Stomach smooth muscle (tissue), 2 donors: ENCODE measurements around the gene CDC40.

ENCODE experiments used
- H3K27ac ChIP-seq: one replicate; pipeline ENCODE4 v1.7.0; 2013; ENCODE audit warnings: mild to moderate bottlenecking, low read length, inconsistent platforms
- H3K27me3 ChIP-seq, 2 donors: one replicate each; pipeline ENCODE4 v1.7.0; 2013; ENCODE audit warnings: low read length in 2 of 2; ENCODE audit not compliant: insufficient read depth in 2 of 2, control insufficient read depth in 1 of 2
- H3K36me3 ChIP-seq, 2 donors: one replicate each; pipeline ENCODE4 v1.7.0; 2013; ENCODE audit warnings: low read length in 2 of 2; ENCODE audit not compliant: control insufficient read depth in 2 of 2, insufficient read depth in 2 of 2
- H3K4me1 ChIP-seq: one replicate; pipeline ENCODE4 v1.7.0; 2013; ENCODE audit warnings: low read length; ENCODE audit not compliant: control insufficient read depth, insufficient read depth
- H3K4me3 ChIP-seq, 2 donors: one replicate each; pipeline ENCODE4 v1.7.0; 2013; ENCODE audit warnings: low read length in 2 of 2
- H3K9ac ChIP-seq, 2 donors: one replicate each; pipeline ENCODE4 v1.7.0; 2013; ENCODE audit warnings: low read length in 2 of 2, mild to moderate bottlenecking in 1 of 2
- H3K9me3 ChIP-seq, 2 donors: one replicate each; pipeline ENCODE4 v1.7.0; 2013; ENCODE audit warnings: low read length in 2 of 2; ENCODE audit not compliant: control insufficient read depth in 2 of 2
- donor health status: healthy.
- donor health status: Pancreatic carcinoma.

Gene CDC40

DNA sequence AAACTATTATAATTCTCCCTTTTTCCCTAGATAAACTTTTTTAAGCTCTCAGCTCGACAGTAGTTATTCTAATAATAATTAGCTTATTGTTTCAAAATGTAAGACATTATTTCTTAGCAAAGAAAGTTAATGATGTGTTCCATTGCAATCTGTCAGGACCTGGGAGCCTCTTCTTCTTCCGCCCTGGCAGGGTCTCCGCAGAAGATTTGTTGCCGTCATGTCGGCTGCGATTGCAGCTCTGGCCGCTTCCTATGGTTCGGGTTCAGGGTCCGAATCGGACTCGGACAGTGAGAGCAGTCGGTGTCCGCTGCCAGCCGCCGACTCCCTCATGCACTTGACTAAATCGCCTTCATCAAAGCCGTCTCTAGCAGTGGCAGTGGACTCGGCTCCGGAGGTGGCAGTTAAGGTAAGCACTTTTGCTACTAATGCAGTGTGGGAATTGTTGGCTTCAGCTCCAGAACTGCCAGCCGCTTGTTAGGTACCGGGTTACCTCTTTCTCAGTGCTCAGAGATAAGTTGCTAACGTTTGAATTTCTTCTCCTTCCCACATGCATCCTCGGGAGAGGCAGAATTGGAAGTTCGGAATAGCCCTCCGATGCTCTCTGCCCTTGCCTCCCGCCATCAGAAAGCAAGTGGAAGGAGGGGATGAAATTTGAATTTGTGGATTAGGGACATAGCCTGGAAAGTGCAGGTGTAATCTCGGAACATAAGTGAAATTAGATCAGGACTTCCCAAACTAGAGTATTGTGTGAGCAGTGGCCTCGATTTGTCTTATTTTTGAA lies at the start of gene CDC40:
Gene CDC40, plus strand, starts transcription at position 200 of the 781 bp plus-strand sequence. Its CDS starts 18 bp downstream, at position 218.
- H3K9ac ChIP-seq, result peak within 1 kb of the TSS; percentile 79 to 91
- no peaks in the 10 kb centered on the region for H3K27me3 ChIP-seq
- H3K4me1 ChIP-seq, result peaks cover 25% of the 10 kb centered on the region
- peak within 1 kb of the TSS; percentile 92 to 98 for H3K4me3 ChIP-seq
- H3K36me3 ChIP-seq, result no peaks in the 10 kb centered on the region
- H3K9me3 ChIP-seq, result no peaks in the 10 kb centered on the region
- peak within 1 kb of the TSS; percentile 85 for H3K27ac ChIP-seq

DNA sequence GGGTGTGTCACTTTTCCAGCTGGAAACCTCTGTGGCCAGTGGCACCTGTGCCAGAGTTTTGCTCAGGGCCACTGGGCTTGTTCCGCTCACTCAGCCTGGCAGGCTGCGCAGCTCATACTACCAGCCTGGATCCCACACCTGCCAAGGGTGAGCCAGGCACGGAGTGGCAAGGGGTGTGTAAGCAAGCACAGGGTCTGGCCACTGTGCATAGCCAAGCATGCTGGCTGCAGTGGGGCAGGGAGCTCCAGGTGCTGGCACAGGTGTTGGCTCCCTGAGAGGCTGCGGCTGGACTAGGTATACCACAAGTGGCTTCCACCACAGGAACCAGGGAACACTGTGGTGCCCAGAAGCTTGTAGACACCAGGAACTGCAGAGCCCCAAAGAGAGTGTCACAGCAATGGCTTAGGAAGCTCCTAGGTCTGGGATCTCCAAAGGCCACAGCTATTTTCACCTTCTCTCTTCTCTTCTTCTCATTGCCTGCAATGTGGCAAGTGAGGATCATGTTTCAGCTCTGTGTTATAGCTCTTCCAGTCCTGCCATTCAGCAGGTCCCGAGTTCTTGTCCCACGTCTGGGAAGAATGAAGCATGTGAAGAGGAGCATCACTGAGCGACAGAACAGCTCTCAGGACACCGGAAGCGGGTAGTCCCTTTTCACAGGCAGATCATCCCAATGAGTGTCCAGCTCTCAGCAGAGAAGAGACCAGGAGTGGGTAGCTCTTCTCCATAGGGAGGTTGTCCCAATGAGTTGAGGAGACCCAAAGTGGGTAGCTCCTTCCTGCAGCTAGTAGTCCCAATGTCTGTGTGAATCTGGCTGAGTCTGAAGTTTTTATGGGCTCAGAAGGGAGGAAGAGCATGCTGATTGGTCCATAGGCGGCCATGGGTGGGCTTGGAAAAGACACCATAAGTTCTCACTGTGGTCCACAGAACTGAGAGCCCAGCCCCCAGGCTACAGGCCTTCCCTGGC lies 42.0 kb upstream of the CDC40 start:
- H3K27ac ChIP-seq, result no peak overlapping the region
- peaks cover 4 to 5% of the 10 kb centered on the region in 2 donors for H3K36me3 ChIP-seq
- no peaks in the 10 kb centered on the region for H3K4me1 ChIP-seq
- H3K4me3 ChIP-seq, result no peak overlapping the region
- H3K9ac ChIP-seq, result no peak overlapping the region
- H3K27me3 ChIP-seq, result no peaks in the 10 kb centered on the region
- H3K9me3 ChIP-seq, result no peaks in the 10 kb centered on the region

- Histone ChIP-seq H3K27ac (no peak overlapping the region), H3K9ac (no peak overlapping the region), H3K9me3 (no peaks in the 10 kb centered on the region), H3K27me3 (no peaks in the 10 kb centered on the region), H3K4me3 (no peak overlapping the region), H3K36me3 (peaks cover 4 to 5% of the 10 kb centered on the region in 2 donors), H3K4me1 (no peaks in the 10 kb centered on the region)
Observed at GRCh38 chr6:110139052-110139451, 41.2 kb upstream of the CDC40 start.

- no peak overlapping the region for H3K4me3 ChIP-seq
- no peaks in the 10 kb centered on the region for H3K27me3 ChIP-seq
Observed at GRCh38 chr6:110140650-110141049, 39.6 kb upstream of the CDC40 start.

GRCh38 chr6:110147870-110148269 lies 32.4 kb upstream of the CDC40 start:
- H3K9ac ChIP-seq, result no peak overlapping the region
- H3K36me3 ChIP-seq, result no peaks in the 10 kb centered on the region
- no peaks in the 10 kb centered on the region for H3K9me3 ChIP-seq
- H3K27me3 ChIP-seq, result no peaks in the 10 kb centered on the region
- no peak overlapping the region for H3K4me3 ChIP-seq
- H3K27ac ChIP-seq, result no peak overlapping the region
- H3K4me1 ChIP-seq, result no peaks in the 10 kb centered on the region

More at GRCh38 chr6:110140650-110141049, 39.6 kb upstream of the CDC40 start:
- Histone ChIP-seq H3K36me3 (peaks cover 4 to 5% of the 10 kb centered on the region in 2 donors), H3K27ac (no peak overlapping the region), H3K9ac (no peak overlapping the region), H3K9me3 (no peaks in the 10 kb centered on the region), H3K4me1 (no peaks in the 10 kb centered on the region)

DNA sequence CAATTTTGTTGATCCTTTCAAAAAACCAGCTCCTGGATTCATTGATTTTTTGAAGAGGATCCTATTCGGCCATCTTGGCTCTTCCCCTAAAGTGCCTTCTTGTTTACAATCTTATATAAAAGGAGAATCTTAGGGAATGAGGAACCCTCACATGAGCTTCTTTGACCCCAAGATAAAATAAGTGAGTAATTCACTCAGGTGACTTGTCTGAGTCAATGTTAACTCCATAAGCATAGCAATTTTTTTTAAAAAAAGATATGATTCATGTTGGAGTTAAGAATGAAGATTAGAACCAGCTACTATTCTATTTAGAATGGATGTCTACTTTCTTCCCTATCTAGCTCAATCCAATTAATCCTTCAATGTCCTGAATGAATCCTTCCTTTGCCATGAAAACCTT lies 21.7 kb upstream of the CDC40 start:
- H3K27me3 ChIP-seq, result no peaks in the 10 kb centered on the region
- no peak overlapping the region for H3K9ac ChIP-seq
- H3K27ac ChIP-seq, result no peak overlapping the region
- H3K9me3 ChIP-seq, result no peaks in the 10 kb centered on the region
- no peak overlapping the region for H3K4me3 ChIP-seq
- no peaks in the 10 kb centered on the region for H3K4me1 ChIP-seq
- no peaks in the 10 kb centered on the region for H3K36me3 ChIP-seq

DNA sequence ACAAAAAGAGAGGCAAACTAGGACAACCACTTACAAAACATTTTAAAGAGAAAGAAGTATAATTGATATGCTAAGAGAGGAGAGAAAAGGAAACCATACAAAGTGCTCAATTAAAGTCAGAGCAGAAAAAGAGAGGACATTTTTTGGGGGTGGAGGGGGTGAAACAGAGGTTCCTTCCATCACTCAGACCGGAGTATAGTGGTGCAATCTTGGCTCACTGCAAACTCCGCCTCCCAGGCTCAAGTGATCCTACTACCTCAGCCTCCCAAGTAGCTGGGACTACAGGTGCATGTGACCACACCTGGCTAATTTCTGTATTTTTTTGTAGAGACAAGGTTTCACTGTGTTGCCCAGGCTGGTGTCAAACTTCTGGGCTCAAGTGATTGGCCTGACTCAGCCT lies 10.1 kb upstream of the CDC40 start:
- no peaks in the 10 kb centered on the region for H3K27me3 ChIP-seq
- H3K9ac ChIP-seq, result no peak overlapping the region
- no peak overlapping the region for H3K4me3 ChIP-seq
- H3K36me3 ChIP-seq, result no peaks in the 10 kb centered on the region
- H3K9me3 ChIP-seq, result no peaks in the 10 kb centered on the region
- no peaks in the 10 kb centered on the region for H3K4me1 ChIP-seq
- H3K27ac ChIP-seq, result no peak overlapping the region

GRCh38 chr6:110173506-110174132 lies 6.6 kb upstream of the CDC40 start:
- Histone ChIP-seq H3K4me1 (peaks cover 5% of the 10 kb centered on the region), H3K9ac (no peak overlapping the region), H3K9me3 (no peaks in the 10 kb centered on the region), H3K27me3 (no peaks in the 10 kb centered on the region), H3K4me3 (no peak overlapping the region), H3K36me3 (no peaks in the 10 kb centered on the region), H3K27ac (no peak overlapping the region)

- Histone ChIP-seq H3K27me3 (no peaks in the 10 kb centered on the region), H3K27ac (peak overlapping the region; percentile 85), H3K36me3 (no peaks in the 10 kb centered on the region), H3K4me3 (peak overlapping the region; percentile 82 to 98), H3K9me3 (no peaks in the 10 kb centered on the region), H3K4me1 (peaks cover 25% of the 10 kb centered on the region), H3K9ac (peak overlapping the region; percentile 73 to 74)
Observed at GRCh38 chr6:110178626-110179405, 1.4 kb upstream of the CDC40 start.
